Measurements from ENCODE around the gene EIPR1.

EIPR1 gene

DNA sequence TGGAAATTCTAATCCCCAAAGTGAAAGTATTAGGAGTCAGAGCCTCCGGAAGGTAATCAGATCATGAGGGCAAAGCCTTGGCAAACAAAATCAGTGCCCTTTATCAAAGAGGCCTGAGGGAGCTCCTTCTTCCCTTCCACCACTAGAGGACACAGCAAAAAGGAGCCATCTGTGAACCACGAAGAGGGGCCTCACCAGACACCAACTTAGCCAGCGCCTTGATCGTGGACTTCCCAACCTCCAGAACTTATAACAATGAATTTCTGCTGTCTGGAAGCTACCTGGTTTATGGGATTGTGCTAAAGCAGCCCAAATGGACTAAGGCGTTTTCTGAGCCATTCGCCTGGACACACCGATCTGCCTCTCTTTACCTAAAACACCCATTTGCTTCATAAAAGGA, 133.1 kb downstream of the EIPR1 start:
- TF ChIP-seq, protein P1, sequence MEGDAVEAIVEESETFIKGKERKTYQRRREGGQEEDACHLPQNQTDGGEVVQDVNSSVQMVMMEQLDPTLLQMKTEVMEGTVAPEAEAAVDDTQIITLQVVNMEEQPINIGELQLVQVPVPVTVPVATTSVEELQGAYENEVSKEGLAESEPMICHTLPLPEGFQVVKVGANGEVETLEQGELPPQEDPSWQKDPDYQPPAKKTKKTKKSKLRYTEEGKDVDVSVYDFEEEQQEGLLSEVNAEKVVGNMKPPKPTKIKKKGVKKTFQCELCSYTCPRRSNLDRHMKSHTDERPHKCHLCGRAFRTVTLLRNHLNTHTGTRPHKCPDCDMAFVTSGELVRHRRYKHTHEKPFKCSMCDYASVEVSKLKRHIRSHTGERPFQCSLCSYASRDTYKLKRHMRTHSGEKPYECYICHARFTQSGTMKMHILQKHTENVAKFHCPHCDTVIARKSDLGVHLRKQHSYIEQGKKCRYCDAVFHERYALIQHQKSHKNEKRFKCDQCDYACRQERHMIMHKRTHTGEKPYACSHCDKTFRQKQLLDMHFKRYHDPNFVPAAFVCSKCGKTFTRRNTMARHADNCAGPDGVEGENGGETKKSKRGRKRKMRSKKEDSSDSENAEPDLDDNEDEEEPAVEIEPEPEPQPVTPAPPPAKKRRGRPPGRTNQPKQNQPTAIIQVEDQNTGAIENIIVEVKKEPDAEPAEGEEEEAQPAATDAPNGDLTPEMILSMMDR (IDR thresholded peaks at IDR 0.05; ENCODE audit: low read depth, low read length), result no peak
- no peak for DNase-seq
- Histone ChIP-seq H3K27me3 (ENCODE audit: insufficient read depth, low read depth, severe bottlenecking) (no peaks in the 10 kb centered on the region), H3K36me3 (no peaks in the 10 kb centered on the region), H3K9me3 (ENCODE audit: severe bottlenecking) (peaks cover 5% of the 10 kb centered on the region), H3K4me3 (ENCODE audit: low read depth, low read length) (no peak overlapping the region), H3K27ac (no peak overlapping the region)

DNA sequence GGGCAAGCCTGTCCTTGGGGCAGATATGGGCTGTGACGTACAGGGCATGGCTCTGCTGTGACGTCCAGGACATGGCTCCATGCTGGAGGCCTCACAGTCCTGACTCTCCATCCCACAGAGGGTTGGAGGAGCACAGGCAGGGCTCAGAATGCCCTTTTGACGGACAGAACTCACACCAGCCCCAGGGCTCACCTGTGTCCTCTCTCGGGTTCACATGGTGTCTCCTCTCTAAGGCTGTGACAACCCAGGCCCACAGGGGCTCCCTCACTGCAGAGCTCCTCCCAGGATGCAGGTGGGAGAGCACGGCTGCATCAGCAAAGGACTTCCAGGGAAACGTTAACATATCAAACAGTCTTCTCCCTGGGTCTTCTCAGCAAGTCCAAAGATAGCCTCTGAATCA, 133.8 kb downstream of the EIPR1 start:
- no peaks in the 10 kb centered on the region for H3K36me3 ChIP-seq

DNA sequence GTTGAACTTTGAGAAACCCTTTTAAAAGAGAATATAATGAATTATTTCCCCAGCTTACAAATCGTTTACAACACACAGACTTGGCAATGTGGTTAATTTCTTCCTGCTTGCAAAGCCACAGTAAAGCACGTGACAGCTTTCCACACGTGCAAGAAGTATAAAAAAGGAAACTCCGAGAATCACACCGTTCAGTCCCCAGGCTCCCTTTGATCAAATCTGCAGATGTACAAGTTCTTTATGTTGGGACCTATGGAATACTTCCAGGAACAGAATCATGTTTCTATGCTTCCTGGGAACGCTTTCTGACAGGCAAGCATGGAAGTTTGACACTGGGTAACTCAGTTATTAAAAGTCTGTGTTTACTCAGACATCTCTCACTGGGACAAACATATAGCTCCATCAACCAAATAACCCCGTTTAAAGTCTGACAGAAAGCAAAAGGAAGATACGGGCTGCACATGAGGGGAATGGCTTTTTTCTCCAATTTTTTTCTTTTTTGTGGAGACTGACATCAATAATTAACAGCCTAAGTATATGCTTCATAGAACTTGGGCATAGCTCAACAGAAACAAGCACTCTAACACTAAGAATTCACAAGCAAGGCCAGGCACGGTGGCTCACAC, 134.8 kb downstream of the EIPR1 start:
- TF ChIP-seq, protein P1 (IDR thresholded peaks at IDR 0.05; ENCODE audit: low read depth, low read length), result no peak
- Histone ChIP-seq H3K4me3 (ENCODE audit: low read depth, low read length) (no peak overlapping the region), H3K27ac (no peak overlapping the region), H3K9me3 (ENCODE audit: severe bottlenecking) (no peaks in the 10 kb centered on the region), H3K27me3 (ENCODE audit: insufficient read depth, low read depth, severe bottlenecking) (no peaks in the 10 kb centered on the region), H3K36me3 (no peaks in the 10 kb centered on the region; the same call in 1 of the 2 replicates)
- no peak for DNase-seq

More for the DNA sequence above, 133.8 kb downstream of the EIPR1 start:
- TF ChIP-seq, protein P1 (IDR thresholded peaks at IDR 0.05; ENCODE audit: low read depth, low read length), result no peak
- no peak overlapping the region for H3K4me3 ChIP-seq (ENCODE audit: low read depth, low read length)
- no peaks in the 10 kb centered on the region for H3K27me3 ChIP-seq (ENCODE audit: insufficient read depth, low read depth, severe bottlenecking)
- no peak for DNase-seq
- no peak overlapping the region for H3K27ac ChIP-seq
- no peaks in the 10 kb centered on the region for H3K9me3 ChIP-seq (ENCODE audit: severe bottlenecking)

DNA sequence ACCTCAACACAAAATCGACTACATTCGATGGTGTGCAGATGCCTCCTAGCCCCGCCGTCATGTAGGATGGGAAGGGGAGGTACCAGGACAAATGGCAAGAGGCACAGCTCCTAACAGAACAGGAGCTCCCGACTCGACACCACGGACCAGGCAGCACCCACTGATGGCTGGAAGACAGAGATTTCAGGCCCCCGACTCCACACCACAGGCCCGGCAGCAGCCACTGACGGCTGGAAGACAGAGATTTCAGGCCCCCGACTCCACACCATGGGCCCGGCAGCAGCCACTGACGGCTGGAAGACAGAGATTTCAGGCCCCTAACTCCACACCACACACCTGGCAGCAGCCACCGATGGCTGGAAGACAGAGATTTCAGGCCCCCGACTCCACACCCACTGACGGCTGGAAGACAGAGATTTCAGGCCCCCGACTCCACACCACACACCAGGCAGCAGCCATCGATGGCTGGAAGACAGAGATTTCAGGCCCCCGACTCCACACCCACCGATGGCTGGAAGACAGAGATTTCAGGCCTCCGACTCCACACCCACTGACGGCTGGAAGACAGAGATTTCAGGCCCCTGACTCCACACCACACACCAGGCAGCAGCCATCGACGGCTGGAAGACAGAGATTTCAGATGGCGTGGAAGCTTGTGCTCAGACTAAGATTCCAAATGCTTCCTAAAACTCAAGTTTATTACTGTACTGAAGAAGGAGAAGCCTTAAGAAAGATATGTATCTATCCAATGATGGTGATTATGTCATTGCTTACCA, 135.5 kb downstream of the EIPR1 start:
- no peak for DNase-seq
- Histone ChIP-seq H3K27me3 (ENCODE audit: insufficient read depth, low read depth, severe bottlenecking) (no peaks in the 10 kb centered on the region), H3K36me3 (peaks cover 3% of the 10 kb centered on the region), H3K27ac (no peak overlapping the region), H3K4me3 (ENCODE audit: low read depth, low read length) (no peak overlapping the region), H3K9me3 (ENCODE audit: severe bottlenecking) (peaks cover 4% of the 10 kb centered on the region)
- TF ChIP-seq, protein P1 (IDR thresholded peaks at IDR 0.05; ENCODE audit: low read depth, low read length), result no peak

DNA sequence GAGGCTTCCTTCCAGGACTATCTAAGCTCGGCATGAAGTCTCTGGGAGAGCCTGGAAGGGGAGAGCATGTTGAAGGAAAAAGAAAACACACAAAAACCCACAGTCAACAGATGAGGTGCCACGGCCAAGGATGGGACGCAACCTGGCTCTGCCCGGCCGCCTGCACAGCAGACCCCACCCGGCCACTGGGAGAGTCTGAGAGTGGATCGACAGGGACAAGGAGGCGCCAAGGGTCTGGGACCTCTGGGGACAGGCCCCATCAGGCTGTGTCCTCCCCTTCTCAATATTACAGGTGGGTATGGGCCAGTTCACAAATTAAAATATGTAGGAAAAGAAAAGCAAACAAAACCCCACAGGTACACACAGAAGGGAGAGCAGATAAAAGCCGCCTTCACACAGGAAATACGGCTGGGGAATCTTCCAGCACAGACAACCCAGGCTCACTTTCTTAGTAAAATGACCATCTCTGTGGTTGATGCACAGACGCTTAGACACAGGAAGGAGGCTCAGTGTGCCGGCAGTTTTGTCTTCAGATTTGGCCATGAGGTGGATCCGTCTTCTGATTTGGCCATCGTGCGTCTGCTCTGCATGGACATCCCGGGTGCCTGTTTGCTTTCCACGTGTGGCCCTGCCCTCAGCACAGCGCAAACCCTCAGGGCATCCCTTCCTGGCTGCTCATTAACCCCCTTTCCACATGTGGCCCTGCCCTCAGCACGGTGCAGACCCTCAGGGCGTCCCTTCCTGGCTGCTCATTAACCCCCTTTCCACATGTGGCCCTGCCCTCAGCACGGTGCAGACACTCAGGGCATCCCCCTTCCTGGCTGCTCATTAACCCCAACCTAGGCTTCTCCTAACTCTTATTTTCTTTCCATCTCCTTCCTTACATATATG, 138.4 kb downstream of the EIPR1 start:
- DNase-seq, result no peak
- H3K27ac ChIP-seq, result no peak overlapping the region

More for the DNA sequence above, 138.4 kb downstream of the EIPR1 start:
- peaks cover 4% of the 10 kb centered on the region for H3K36me3 ChIP-seq
- H3K9me3 ChIP-seq (ENCODE audit: severe bottlenecking), result peaks cover 4% of the 10 kb centered on the region
- H3K27me3 ChIP-seq (ENCODE audit: insufficient read depth, low read depth, severe bottlenecking), result no peaks in the 10 kb centered on the region
- TF ChIP-seq, protein P1 (IDR thresholded peaks at IDR 0.05; ENCODE audit: low read depth, low read length), result no peak
- no peak overlapping the region for H3K4me3 ChIP-seq (ENCODE audit: low read depth, low read length)

Data from WERI-Rb-1 (cell line).